Dendritic cell treated with granulocyte-macrophage colony-stimulating factor and Interleukin-4, amounts not matched to agents 40 ng/mL and 50 ng/mL, for 4 days (primary cell): ENCODE data around the gene MAP3K7CL.
A peak's percentile ranks its signal among the peaks of the same experiment; 100 is the strongest.
"Not testable (repeated sequence)": the region's sequence is repeated elsewhere in the genome, so short reads cannot be mapped to it uniquely, and the experiment has no call there.

Source experiments
- H3K27ac Mint-ChIP-seq: one replicate; pipeline ENCODE4 v1.8.0; 2022; ENCODE audit warnings: mild to moderate bottlenecking, mixed read lengths
- H3K27me3 Mint-ChIP-seq: one replicate; pipeline ENCODE4 v1.8.0; 2022; ENCODE audit warnings: mild to moderate bottlenecking, mixed read lengths
- H3K36me3 Mint-ChIP-seq: one replicate; pipeline ENCODE4 v1.8.0; 2022; ENCODE audit warnings: low read depth, mixed read lengths
- H3K4me1 Mint-ChIP-seq: one replicate; pipeline ENCODE4 v1.8.0; 2022; ENCODE audit warnings: low read depth, mixed read lengths
- H3K4me3 Mint-ChIP-seq: one replicate; pipeline ENCODE4 v1.8.0; 2022; ENCODE audit warnings: mild to moderate bottlenecking, moderate library complexity, mixed read lengths
- H3K9me3 Mint-ChIP-seq: one replicate; pipeline ENCODE4 v1.8.0; 2022; ENCODE audit warnings: mixed read lengths
- intact Hi-C: fragments of 100-400 bp; cut with micrococcal nuclease; formaldehyde crosslinking; loops from one replicate; pipeline ENCODE4 v1.15.0; 2022

MAP3K7CL gene

GRCh38 chr21:29146726-29147125, 16.3 kb downstream of the MAP3K7CL start:
- intact Hi-C loops, result no loop called here

GRCh38 chr21:29148530-29148929, 18.1 kb downstream of the MAP3K7CL start:
- no peak overlapping the region for H3K27ac Mint-ChIP-seq
- H3K27me3 Mint-ChIP-seq, result no peaks in the 10 kb centered on the region
- no peak overlapping the region for H3K4me3 Mint-ChIP-seq
- intact Hi-C loops, result no loop called here
- no peaks in the 10 kb centered on the region for H3K9me3 Mint-ChIP-seq
- peaks cover 10% of the 10 kb centered on the region for H3K4me1 Mint-ChIP-seq
- no peaks in the 10 kb centered on the region for H3K36me3 Mint-ChIP-seq

More at GRCh38 chr21:29146726-29147125, 16.3 kb downstream of the MAP3K7CL start:
- Mint-ChIP-seq H3K27ac (no peak overlapping the region), H3K27me3 (no peaks in the 10 kb centered on the region), H3K36me3 (no peaks in the 10 kb centered on the region), H3K4me3 (no peak overlapping the region), H3K4me1 (peaks cover 10% of the 10 kb centered on the region), H3K9me3 (no peaks in the 10 kb centered on the region)

- H3K36me3 Mint-ChIP-seq, result no peaks in the 10 kb centered on the region
- no peak overlapping the region for H3K27ac Mint-ChIP-seq
- no peaks in the 10 kb centered on the region for H3K9me3 Mint-ChIP-seq
These were observed 19.5 kb downstream of the MAP3K7CL start for GRCh38 chr21:29149808-29150425.

GRCh38 chr21:29151931-29152330, 21.5 kb downstream of the MAP3K7CL start:
- intact Hi-C loops, result no loop called here
- no peaks in the 10 kb centered on the region for H3K9me3 Mint-ChIP-seq
- H3K27me3 Mint-ChIP-seq, result no peaks in the 10 kb centered on the region
- peaks cover 4% of the 10 kb centered on the region for H3K4me1 Mint-ChIP-seq
- H3K27ac Mint-ChIP-seq, result no peak overlapping the region
- no peak overlapping the region for H3K4me3 Mint-ChIP-seq
- no peaks in the 10 kb centered on the region for H3K36me3 Mint-ChIP-seq

More at GRCh38 chr21:29149808-29150425, 19.5 kb downstream of the MAP3K7CL start:
- H3K4me1 Mint-ChIP-seq, result peaks cover 5% of the 10 kb centered on the region
- no peaks in the 10 kb centered on the region for H3K27me3 Mint-ChIP-seq
- intact Hi-C loops, result no loop called here
- no peak overlapping the region for H3K4me3 Mint-ChIP-seq

DNA sequence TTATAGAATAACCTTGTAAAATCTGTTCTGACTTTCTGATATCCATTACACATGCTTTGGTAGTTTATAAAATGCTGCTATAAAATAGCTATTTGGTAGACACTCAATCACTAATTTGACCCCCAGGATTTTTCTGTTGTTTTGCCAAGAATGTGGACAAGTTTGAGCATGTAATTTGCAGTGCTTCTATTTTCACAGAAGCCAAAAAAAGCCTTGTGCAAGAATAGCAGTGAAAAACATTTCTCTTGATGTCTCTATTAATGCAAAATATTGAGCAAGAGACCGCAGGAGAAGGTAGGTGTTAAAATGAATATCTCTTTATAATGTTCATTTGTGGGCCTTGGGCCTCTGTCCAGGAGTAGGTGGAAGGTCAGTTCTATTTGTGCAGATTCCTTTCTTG, 22.5 kb downstream of the MAP3K7CL start:
- intact Hi-C loops, result no loop called here
- H3K27me3 Mint-ChIP-seq, result no peaks in the 10 kb centered on the region
- no peak overlapping the region for H3K4me3 Mint-ChIP-seq

DNA sequence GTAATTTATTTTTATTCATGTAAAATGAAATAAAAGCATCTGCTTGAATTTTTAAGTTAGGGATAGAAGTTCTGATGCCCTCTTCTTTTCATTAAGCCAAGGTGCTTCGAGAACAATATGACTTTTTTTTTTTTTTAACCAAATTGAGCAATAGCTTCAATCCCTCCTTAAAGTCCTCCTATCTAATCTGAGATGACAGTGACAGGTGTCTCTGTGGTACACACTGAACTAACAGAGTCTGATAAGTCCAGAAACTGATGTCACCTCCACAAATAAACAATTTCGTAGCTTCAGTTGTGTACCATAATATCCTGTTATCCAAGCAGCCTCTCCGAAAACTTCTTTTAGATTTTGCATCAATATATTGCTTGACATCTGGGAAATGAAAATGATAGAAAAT, 23.8 kb downstream of the MAP3K7CL start:
- peaks cover 10% of the 10 kb centered on the region for H3K4me1 Mint-ChIP-seq
- H3K36me3 Mint-ChIP-seq, result no peaks in the 10 kb centered on the region
- H3K27me3 Mint-ChIP-seq, result no peaks in the 10 kb centered on the region
- no peaks in the 10 kb centered on the region for H3K9me3 Mint-ChIP-seq
- intact Hi-C loops, result no loop called here
- H3K4me3 Mint-ChIP-seq, result no peak overlapping the region
- no peak overlapping the region for H3K27ac Mint-ChIP-seq

More for the DNA sequence above, 22.5 kb downstream of the MAP3K7CL start:
- Mint-ChIP-seq H3K9me3 (no peaks in the 10 kb centered on the region), H3K27ac (no peak overlapping the region), H3K4me1 (peaks cover 6% of the 10 kb centered on the region), H3K36me3 (no peaks in the 10 kb centered on the region)

DNA sequence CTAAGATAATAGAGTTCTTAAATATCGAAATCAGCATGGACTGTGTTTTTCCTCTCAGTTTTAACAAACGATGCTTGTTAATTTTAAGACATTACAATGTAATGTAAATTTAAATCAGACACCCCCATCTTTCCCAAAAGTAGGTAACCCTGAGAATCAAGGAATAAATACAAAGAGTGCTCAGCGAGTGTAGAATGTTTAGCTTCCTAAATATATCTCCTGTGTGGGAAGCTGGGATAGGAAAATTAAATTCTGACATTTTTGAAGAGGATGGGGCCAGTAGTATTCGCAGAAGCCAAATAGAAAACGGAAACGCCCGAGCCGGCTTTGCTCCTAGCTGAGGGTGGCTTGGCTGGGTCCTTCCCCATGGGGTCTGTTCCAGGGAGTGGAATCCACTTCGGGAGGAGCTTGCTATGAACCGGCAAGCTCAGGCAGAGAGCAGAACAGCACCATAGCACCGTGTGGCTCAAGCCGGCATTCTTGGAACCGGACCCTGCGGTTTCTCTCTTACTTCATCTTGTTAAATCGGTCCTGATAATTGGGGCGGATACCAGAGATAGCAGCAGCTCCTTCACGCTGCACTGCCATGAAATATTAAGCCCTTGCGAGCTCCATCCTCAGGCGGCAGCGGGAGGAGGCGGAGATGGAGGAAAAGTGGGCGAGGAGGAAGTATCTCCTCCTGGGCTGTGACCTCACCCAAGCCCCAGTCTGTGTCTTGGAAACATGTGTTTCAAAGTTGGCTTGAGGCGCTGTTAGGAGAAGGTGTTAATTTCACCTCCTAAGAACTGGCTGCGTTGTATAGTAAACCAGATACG, 24.9 kb downstream of the MAP3K7CL start:
- H3K27ac Mint-ChIP-seq, result peak overlapping the region; percentile 37
- no peaks in the 10 kb centered on the region for H3K36me3 Mint-ChIP-seq
- no peaks in the 10 kb centered on the region for H3K27me3 Mint-ChIP-seq
- H3K9me3 Mint-ChIP-seq, result no peaks in the 10 kb centered on the region
- H3K4me1 Mint-ChIP-seq, result peaks cover 19% of the 10 kb centered on the region
- peak overlapping the region; percentile 37 for H3K4me3 Mint-ChIP-seq
- intact Hi-C loops, result no loop called here

DNA sequence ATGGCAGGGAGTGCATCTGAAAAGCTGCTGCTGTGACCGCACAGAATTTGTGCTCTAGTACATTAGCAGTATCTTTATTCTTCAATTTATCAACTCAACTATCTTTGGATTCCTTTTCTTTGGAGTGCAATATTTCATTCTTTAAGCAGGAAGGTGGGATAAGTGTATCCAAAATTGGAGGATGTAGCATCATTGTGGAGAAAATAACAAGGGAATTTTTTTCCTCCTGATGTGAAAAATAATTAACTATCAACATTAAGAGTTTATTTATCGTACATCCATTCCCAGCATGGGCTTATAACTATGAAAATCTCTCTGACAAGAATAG, 25.5 kb downstream of the MAP3K7CL start:
- Mint-ChIP-seq H3K4me1 (peaks cover 19% of the 10 kb centered on the region), H3K27me3 (no peaks in the 10 kb centered on the region), H3K27ac (no peak overlapping the region), H3K36me3 (no peaks in the 10 kb centered on the region), H3K9me3 (no peaks in the 10 kb centered on the region), H3K4me3 (no peak overlapping the region)
- intact Hi-C loops, result no loop called here

GRCh38 chr21:29157080-29157479, 26.6 kb downstream of the MAP3K7CL start:
- Mint-ChIP-seq H3K36me3 (no peaks in the 10 kb centered on the region), H3K27me3 (no peaks in the 10 kb centered on the region), H3K4me1 (peaks cover 23% of the 10 kb centered on the region), H3K9me3 (no peaks in the 10 kb centered on the region), H3K27ac (no peak overlapping the region), H3K4me3 (no peak overlapping the region)
- intact Hi-C loops, result no loop called here

DNA sequence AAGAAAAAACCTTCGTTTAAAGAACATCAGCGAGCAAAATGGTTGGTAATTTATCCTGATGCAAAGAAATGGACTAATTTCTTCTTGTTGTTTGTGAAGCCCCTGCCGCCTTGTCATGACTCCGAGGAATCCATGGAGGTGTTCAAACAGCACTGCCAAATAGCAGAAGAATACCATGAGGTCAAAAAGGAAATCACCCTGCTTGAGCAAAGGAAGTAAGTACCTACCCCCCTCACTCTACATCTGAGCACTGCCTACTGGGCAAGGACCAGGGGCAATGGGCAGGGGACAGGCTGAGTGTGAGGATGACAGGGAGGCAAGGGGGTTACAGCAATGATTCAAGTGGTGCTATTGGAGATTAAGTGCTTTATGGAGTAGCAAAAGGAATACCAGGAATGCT, 29.4 kb downstream of the MAP3K7CL start:
- Mint-ChIP-seq H3K4me1 (peaks cover 48% of the 10 kb centered on the region), H3K36me3 (no peaks in the 10 kb centered on the region), H3K27me3 (no peaks in the 10 kb centered on the region), H3K9me3 (no peaks in the 10 kb centered on the region), H3K4me3 (no peak overlapping the region), H3K27ac (peak overlapping the region; percentile 20)
- intact Hi-C loops, result loop anchor here (5.0 kb wide), 2 partner anchors 68 to 137 kb away; partner anchors contain the start of gene BACH1

DNA sequence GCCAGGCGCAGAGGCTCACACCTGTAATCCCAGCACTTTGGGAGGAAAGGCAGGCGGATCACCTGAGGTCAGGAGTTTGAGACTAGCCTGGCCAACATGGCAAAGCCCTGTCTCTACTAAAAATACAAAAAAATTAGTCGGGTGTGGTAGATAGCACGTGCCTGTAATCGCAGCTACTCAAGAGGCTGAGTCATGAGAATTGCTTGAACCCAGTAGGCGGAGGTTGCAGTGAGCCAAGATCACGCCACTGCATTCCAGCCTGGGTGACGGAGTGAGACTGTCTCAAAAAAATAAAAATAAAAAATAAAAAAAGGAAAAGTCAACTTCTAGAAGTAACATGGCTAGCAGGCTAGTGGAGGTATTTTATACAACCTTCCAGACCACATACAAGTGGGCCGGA, 32.4 kb downstream of the MAP3K7CL start:
- H3K4me3 Mint-ChIP-seq, result not testable (repeated sequence)
- H3K4me1 Mint-ChIP-seq, result peaks cover 61% of the 10 kb centered on the region
- intact Hi-C loops, result loop anchor here (5.0 kb wide), 2 partner anchors 71 to 134 kb away; partner anchors contain the start of gene BACH1

DNA sequence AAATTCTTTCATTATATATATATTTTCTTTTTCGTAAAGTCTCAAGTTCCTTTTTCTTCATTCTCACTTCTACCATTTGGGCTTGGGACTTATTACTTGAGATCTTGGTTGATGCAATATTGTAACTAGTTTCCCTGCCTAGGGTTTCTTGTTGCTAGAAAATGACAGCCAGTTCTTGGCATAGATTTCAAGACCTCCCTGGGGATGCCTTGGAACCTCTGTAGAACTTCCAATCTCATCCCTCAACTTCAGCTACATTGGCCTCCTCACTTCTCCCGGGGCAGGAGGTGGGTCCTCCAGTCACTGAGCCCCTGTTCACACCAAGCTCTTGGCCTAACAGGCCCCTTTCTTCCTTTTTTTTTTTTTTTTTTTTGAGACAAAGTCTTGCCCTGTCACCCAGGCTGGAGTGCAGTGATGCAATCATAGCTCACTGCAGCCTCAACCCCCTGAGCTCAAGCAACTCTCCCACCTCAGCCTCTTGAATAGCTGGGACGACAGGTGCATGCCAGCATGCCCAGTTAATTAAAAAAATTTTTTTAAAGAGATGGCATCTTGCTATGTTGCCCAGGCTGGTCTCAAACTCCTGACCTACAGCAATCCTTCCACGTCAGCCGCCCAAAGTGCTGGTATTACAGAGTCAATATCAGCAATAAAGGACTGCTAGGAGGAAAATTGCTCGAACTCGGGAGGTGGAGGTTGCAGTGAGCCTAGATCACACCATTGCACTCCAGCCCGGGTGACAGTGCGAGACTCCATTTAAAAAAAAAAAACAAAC, 33.1 kb downstream of the MAP3K7CL start:
- Mint-ChIP-seq H3K36me3 (no peaks in the 10 kb centered on the region), H3K27me3 (no peaks in the 10 kb centered on the region), H3K27ac (peak overlapping the region; percentile 96), H3K4me1 (peaks cover 61% of the 10 kb centered on the region), H3K9me3 (no peaks in the 10 kb centered on the region), H3K4me3 (no peak overlapping the region)
- intact Hi-C loops, result loop anchor here (5.0 kb wide), 2 partner anchors 71 to 134 kb away; partner anchors contain the start of gene BACH1

More for the DNA sequence above, 32.4 kb downstream of the MAP3K7CL start:
- not testable (repeated sequence) for H3K36me3 Mint-ChIP-seq, H3K27me3 Mint-ChIP-seq, H3K9me3 Mint-ChIP-seq
- H3K27ac Mint-ChIP-seq, result peak overlapping the region; percentile 96

- Mint-ChIP-seq H3K27ac (peak overlapping the region; percentile 96), H3K27me3 (no peaks in the 10 kb centered on the region), H3K9me3 (no peaks in the 10 kb centered on the region), H3K36me3 (no peaks in the 10 kb centered on the region), H3K4me1 (peaks cover 56% of the 10 kb centered on the region), H3K4me3 (no peak overlapping the region)
- intact Hi-C loops, result loop anchor here (5.0 kb wide), 2 partner anchors 72 to 133 kb away; partner anchors contain the start of gene BACH1
These were observed 34.0 kb downstream of the MAP3K7CL start for GRCh38 chr21:29164323-29164942.
